Left colon (tissue), 2 donors: ENCODE results near the gene LGR4. TPM values are rescaled to one million over a fixed set of nuclear protein-coding genes. Genes with fewer than 3 reads are reported as not detected.
"Not testable (repeated sequence)": the region's sequence is repeated elsewhere in the genome, so short reads cannot be mapped to it uniquely, and the experiment has no call there.

ENCODE experiments used
- ATAC-seq: fragments of 200-7000 bp; cut with Tn5 transposase; one replicate; pipeline ENCODE4 v1.9.1; 2020; ENCODE audit warnings: mild to moderate bottlenecking, moderate library complexity
- DNase-seq, 2 donors: peaks; one replicate each; pipeline ENCODE4 v3.0.0-alpha.2; 2020
- intact Hi-C, 2 donors: fragments of 100-400 bp; cut with DNase I in 1 of 2; cut with micrococcal nuclease in 1 of 2; formaldehyde crosslinking; loops; one replicate each; pipeline versions ENCODE4 v1.11.2 to v1.14.0; 2022; cut with DNase I, micrococcal nuclease
- long read RNA-seq: library from polyadenylated mRNA; unstranded; transcript quantifications from one replicate; pipeline ENCODE4 v2.0.0, GENCODE V29; 2021
- total RNA-seq, 2 donors: library from RNA; stranded (reverse); fragmentation: NEBNext Ultra II Directional; extraction: Animal tissue kit (Norgen Biotek cat#: 25700); gene quantifications; one replicate each; pipeline ENCODE4 v1.2.1, GENCODE V29; 2021
- donor health status: DM: no; HTN: no; CAD: no.
- donor health status: DM: yes; HTN: yes; CAD: no.

The LGR4 gene
- total RNA-seq, result 100 to 1,000 TPM; 120 to 125 TPM
- long read RNA-seq, full-length matches to known transcripts, result 13 of 42 reads
- long read RNA-seq, partial matches to known transcripts, result 5 of 42 reads
- long read RNA-seq, other reads (novel, unspliced or antisense), result 24 of 42 reads

- peak; percentile 94 to 98 for DNase-seq
- intact Hi-C loops, result no loop called here
- ATAC-seq, result peak; percentile 82
Measured at GRCh38 chr11:27472398-27473016, at the start of gene LGR4. Gene LGR4 (minus strand): TSS chr11:27472790. CDS start chr11:27472302, 488 bp downstream.

DNA sequence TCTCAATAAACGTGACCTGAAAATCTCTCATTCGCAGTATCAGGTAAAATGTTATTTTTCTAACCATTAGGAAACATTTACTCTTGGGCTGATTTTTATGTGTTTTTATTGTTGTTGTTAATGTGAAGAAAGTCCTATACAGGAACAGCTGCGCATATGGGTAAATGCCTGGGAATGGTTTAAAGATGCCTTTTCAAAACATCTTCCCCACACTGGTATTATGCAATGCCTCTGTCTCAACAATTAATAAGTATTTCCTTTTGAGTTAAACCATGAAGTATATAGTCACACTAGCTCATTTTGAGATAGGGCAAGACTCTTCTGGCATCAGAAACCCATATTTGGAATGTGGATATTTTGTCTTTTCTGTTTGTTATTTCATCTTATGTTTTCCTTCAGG lies 47.6 kb upstream of the LGR4 start:
- DNase-seq, result no peak
- intact Hi-C loops, result no loop called here
- ATAC-seq, result no peak

DNA sequence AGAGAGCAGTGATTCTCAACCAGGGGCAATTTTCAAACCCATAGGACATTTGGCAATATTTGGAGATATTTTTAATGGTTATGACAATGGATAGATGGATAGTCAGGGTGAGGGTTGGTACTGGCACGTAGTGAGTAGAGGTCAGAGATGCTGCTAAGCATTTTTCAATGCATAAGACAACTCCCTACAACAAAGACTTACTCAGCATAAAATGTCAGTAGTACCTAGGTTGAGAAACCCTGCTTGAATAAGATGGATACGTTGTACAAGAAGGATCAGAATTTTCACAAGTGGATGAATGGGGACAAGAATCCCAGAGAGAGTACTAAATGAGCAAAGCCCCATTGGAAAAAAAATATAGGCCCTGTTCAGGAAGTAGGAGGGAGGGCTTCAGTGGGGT lies 45.9 kb upstream of the LGR4 start:
- ATAC-seq, result no peak
- no peak for DNase-seq
- intact Hi-C loops, result no loop called here

DNA sequence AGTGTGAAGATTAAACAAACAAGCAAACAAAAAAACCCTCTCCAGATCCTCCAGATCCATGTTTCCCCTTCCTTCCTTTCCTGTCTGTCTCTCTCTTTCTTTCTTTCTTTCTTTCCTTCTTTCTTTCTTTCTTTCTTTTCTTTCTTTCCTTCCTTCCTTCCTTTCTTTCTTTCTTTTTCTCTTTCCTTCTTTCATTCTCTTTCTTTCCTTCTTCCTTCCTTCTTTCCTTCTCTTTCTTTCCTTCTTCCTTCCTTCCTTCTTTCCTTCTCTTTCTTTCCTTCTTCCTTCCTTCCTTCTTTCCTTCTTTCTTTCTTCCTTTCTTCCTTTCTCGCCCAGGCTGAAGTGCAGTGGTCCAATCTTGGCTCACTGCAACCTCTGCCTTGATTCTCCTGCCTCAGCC lies 44.9 kb upstream of the LGR4 start:
- intact Hi-C loops, ATAC-seq, DNase-seq: not testable (repeated sequence)

- DNase-seq (no peak), ATAC-seq (no peak)
- intact Hi-C loops, result no loop called here
Measured at GRCh38 chr11:27514558-27514957, 42.0 kb upstream of the LGR4 start.

- no peak for ATAC-seq
- no peak for DNase-seq
Measured at GRCh38 chr11:27514076-27514475, 41.5 kb upstream of the LGR4 start.

GRCh38 chr11:27513389-27513788 lies 40.8 kb upstream of the LGR4 start:
- DNase-seq (no peak), ATAC-seq (no peak)
- intact Hi-C loops, result no loop called here

More at GRCh38 chr11:27514076-27514475, 41.5 kb upstream of the LGR4 start:
- intact Hi-C loops, result no loop called here

DNA sequence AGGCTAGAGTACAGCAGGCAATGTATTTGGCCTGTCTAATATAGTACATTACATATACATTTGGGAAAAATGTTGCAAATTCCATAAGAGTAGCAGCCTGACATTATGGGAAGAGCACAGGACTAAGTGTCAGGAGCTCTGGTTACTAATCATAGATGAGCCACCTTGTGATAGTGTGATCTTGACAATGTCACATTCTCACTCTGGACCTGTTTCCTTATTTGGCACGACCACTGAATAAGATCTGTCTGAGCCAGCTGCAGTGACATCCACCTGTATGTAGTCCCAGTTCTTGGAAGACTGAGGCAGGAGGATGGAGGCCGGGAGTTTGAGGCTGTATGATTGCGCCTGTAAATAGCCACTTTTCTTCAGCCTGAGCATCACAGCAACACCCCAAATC lies 39.6 kb upstream of the LGR4 start:
- intact Hi-C loops, result no loop called here
- ATAC-seq (no peak), DNase-seq (no peak)

GRCh38 chr11:27509908-27510307 lies 37.3 kb upstream of the LGR4 start:
- DNase-seq, result no peak
- intact Hi-C loops, result no loop called here
- ATAC-seq, result no peak

GRCh38 chr11:27507557-27508322 lies 35.1 kb upstream of the LGR4 start:
- DNase-seq, result no peak
- intact Hi-C loops, result no loop called here

DNA sequence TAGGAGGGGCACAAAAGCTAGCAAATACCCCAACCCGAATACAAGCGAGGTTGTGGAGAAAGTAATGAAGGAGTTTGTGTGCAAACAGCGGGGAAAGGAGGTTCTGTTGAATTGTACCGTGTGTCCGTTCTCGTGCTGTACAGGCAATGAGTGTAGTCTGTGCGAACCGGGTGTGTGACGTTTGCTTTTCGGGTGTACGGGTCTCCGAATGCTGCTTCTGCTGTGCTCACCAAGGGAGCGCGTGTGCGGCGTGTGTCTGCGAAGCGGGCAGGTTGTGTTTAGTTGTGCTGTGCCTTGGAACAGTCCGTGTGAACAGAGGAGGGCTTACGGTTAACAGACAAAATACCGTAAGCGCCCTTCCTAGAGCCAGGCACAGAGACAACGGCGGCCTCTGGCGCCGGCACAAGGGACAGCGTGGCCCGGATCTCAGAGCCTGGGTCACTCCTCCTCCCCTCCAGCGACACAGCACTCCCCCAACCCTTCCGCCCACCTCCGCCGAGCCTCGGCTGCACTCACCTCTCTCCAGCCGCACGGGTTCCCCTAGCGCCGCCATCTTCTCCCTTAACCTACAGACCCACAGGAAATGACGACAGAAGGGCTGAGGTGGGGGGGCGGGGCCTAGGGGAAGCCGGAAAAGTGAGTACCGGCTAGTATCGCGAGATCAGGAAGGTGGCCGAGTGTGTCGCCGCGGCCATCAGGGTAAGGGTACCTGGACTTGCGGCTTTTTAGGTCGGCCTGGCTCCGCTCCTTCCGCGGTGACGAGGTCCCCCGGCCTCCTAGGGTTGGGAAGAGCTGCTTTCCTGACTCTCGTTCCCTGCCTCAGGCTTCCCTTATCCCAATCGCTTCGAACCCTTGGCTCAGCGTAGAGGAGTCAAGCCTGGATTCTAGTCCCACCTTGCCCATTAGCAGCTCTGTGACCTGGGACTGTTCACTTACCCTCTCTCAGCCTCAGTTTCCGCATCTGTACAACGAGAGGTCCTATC lies 33.9 kb upstream of the LGR4 start, which contains the start of gene LIN7C:
Gene LIN7C (minus strand): TSS at position 570 of the 983 bp plus-strand sequence. CDS start 17 bp downstream, at position 553.
- ATAC-seq (peak; percentile 98), DNase-seq (peak; percentile 96 to 98)
- intact Hi-C loops, result no loop called here

More at GRCh38 chr11:27507557-27508322, 35.1 kb upstream of the LGR4 start:
- ATAC-seq, result no peak

DNA sequence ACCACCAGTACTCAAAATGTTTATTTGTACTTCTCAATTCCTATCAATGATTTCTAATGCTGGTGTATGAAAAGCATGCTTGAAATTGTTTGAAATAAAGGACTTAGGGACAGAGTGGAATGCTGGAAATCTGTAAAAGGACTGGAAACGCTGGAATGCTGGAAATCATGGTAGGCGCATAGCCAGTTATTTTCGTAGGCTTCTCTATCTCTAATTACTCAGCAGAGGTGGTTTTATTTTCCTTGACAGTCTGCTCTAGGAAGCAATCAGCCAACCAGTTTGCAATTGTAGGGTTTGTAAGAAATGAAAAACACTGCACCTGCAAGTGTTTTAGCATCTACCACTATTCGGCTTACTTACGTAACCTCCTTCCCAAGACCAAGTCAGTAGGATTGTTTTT lies 33.2 kb upstream of the LGR4 start:
- no peak for DNase-seq
- intact Hi-C loops, result no loop called here
- ATAC-seq, result peak; percentile 2

DNA sequence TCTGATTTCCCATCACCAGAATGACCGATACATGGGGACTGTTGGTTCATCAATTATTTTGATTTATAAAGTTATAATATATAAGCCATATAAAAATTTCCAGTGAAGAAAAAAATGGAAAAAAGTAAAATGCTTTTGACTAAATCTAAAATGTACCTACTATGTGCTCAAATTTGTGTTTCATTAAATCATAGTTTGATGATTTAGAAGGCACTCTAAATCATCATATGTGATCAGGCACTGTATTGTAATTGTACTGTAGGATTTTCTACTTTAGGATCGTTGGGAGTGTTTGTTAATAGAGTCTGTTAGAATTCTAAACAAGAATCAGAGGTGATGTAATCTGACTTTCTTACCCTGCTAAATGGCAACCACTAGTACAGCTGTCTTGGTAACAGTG lies 31.6 kb upstream of the LGR4 start:
- no peak for DNase-seq
- ATAC-seq, result no peak
- intact Hi-C loops, result no loop called here

DNA sequence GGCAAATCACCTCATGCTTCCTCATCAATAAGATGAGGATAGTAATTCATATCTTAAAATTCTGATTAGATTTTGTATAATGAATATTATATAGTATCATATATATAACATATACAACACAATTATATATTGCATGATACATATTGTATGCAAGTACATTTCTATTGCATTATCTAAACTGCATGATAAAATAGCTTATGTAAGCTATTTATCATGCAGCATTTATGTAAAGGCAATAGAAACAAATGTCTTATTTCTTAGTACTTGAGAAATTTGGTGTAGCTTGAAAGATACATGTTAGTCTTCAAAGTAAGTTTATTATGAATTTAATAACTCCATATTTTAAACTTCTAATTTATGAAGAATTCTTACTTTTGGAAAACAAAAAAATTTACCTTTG lies 28.5 kb upstream of the LGR4 start:
- intact Hi-C loops, result no loop called here
- ATAC-seq (no peak), DNase-seq (no peak)

GRCh38 chr11:27497911-27498310 lies 25.3 kb upstream of the LGR4 start:
- intact Hi-C loops, result no loop called here
- ATAC-seq (peak; percentile 78), DNase-seq (no peak)

DNA sequence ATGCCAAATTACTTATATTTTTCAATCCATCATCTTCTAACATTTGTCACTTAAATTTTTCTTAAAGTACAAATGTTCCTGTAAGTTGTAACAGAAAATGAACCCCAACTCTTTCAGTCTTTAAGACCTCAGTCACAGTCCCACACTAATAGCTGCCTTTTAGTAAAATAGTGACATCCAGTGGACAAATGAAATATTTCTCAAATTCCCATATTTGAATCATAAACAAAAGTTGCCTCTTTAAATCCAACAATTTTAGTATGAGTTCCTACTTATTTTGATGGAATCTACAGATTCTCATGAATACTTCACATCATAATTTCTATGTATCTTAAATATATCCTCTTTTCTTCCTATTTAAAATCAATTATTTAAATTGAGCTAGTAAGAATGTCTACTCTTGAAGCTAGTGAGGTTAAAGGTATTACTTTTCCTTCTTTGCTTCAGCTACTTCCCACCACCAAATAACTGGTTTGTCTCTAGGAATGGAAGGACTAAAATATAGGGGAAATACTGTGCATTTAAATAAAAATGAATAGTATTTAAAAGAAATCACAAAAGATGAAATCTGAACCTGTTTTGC lies 24.8 kb upstream of the LGR4 start:
- ATAC-seq (peak; percentile 42), DNase-seq (no peak)
- intact Hi-C loops, result no loop called here

DNA sequence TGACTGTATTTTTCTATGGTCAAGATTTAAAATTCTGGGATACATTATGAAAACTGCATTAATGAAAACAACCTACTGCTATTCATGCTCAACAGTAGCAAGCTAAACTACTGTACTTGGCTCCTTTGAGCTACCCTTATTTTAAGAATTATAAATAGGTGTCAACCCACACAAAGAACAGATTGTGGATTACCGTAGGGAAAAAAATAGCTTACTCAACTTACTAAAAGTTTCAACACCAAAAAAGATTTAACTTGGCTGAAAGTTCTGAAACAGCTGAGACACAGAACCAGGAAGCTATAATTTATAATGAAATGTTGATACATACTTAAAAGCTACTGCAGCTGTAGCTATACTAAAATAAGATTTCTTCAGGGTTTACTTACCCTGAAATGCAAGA lies 23.9 kb upstream of the LGR4 start:
- no peak for DNase-seq
- no peak for ATAC-seq
- intact Hi-C loops, result no loop called here

- intact Hi-C loops, result no loop called here
- no peak for ATAC-seq
- DNase-seq, result no peak
Measured at GRCh38 chr11:27495710-27496300, 23.2 kb upstream of the LGR4 start.
